GM19463 (cell line): ENCODE measurements around the gene NINJ2.

Experiments
- ATAC-seq: cut with Tn5 transposase; IDR thresholded peaks from one replicate; pipeline ENCODE4 v1.9.1; 2021; ENCODE audit warnings: mild to moderate bottlenecking, moderate library complexity; ENCODE audit not compliant: unreplicated experiment

The NINJ2 gene

DNA sequence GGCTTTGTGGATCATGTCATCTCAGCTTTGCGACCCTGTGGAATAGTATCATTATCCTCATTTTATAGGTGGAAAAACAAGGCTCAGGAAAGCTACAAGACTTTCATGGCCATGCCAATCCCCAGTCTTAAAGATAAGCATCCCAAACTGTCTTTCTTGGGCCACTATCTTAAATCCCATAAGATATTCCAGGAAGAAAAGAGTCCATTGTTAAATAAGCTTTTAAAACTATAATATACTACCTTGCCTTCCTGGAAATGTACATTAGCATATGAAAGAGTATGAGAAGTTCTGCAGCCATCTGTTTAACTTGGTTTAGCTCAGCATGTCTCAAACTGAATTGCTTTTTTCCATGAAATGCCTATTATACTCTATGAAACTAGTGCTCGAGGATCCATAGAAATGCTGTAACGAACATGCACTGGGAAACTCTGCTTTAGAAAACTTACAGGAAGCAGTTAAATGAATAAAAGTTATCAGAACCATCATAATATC lies 126.4 kb downstream of the NINJ2 start:
- no peak for ATAC-seq

DNA sequence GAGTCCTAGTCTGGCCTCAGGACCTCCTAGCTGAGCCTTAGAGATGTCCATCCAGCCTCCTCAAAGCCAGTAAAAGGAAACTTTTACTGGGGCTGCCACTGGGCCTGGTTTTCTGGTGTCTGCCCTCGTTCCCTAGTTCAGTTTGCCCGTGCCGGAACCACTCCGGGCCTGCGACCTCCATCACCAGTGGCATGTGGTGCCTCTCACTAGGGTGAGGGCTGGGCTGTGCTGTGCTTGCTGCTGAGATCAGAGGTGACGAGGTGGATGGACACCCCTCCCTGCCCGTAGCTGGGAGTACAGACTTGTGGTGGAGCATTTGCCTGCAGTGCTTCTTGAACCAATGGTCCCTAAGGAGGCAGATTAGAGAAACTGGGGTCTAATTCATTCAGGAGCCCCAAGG lies 127.8 kb downstream of the NINJ2 start:
- no peak for ATAC-seq

DNA sequence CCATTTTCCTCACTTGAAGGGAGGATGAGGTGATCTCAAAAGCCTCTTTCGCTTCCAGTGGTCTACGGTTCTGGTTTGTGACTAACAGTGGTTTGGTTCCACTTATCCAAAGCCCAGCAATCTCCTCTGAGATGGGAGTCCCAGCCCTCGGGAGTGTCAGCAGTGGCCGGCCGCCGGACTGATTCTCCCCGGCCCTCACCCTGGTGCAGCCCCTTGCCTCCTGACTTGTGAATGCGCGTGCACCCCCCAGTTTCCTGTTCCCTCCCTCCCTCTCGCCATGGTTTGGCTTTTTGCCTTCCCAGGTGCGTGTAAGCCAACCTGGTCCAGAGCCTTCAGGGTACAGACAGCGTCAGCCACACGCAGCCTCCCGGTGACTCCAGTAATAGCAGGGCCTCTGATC lies 129.0 kb downstream of the NINJ2 start:
- ATAC-seq, result no peak

DNA sequence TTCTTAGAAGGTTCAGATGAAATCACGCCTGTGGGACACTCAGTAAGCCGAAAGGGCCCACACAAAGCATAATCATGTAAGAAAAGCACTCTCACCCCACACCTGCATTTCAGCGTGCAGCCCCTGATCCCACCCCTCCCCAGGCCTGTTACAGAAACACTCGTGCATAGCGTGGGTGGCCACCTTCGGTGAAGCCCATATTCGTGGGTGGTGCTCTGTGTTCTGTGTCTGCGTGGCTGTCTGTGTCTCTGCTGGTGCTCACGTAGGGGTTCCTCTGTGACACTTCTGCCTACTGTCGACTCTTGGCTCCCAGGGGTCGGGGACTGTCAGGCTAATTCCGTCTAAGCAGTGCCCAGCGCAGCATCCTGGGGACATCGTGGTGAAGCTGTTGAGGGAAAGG lies 129.5 kb downstream of the NINJ2 start:
- ATAC-seq, result no peak

DNA sequence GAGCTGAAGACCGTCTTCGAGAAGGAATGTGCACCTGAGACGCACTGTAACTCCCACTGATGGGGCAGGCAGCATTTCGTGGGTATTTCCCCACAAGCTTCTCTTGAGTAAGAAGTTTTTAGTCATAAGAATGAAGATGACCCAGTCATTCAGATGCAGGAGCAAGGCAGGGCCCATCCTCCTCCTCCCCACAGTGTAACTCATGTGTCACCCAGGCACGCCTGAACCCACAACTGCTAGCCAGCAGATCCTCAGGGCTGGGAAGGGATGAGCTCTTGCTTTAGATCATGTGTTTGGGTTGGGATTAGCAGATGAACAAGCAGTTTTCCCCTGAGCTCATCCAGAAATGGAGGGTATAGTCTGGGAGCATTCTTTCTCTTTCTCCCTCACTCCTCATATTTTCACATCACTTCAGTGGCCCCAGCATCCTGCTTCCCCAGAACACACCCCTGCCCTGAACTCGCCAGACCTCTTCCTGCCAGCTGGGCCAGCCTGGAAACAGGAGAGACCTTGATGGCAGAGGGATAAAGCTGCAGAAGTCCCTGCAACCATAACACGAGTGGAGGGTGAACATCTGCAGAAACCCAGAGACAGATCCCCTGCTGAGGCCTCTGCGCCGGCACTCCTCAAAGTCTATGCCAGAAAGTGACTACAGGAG lies 130.2 kb downstream of the NINJ2 start:
- no peak for ATAC-seq

DNA sequence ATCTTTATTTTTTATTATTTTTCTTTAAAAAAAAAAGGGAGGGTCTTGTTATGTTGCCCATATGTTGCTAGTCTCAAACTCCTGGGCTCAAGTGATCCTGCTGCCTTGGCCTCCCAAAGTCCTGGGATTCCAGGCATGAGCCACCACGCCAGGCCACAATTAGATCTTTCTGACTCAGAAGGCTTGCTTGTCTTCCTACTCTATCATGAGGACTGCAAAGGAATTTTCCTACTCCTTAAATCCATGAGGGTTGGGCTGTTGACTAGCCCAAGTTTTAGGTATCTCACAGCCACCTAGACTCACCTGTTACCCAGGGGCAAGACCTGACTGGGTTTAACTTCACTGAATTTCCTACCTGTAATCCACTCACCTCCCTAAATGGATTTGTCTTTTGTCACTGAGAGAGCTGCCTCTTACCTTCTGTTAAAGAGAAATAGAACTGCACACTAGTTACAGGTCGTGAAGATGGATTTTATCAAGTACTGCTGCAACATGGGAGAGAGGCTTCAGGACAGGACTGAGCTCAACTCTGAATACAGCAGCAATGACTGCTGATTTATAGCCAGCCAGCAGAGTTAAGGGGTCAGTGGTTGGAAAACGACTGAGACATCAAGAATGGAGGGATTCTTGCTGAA lies 131.2 kb downstream of the NINJ2 start:
- no peak for ATAC-seq

DNA sequence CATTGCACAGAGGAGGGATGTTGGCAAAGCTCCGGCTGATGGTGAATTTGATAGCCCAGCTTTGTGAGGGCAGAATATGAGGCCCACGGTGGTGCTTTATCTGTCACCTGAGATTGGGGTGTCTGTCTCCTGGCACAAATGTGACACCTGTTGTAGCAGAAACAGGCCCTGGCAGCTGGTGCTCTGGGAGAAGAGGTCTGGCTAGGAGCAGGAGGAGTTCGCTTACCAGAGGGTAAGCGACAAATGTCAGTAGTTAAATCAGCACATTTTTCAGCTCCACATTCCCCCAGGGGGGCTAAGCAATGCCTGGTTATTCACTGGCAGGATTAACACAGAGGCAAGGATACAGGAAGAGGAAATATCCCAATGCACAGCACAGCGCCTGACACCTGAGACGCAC lies 132.4 kb downstream of the NINJ2 start:
- ATAC-seq, result no peak

DNA sequence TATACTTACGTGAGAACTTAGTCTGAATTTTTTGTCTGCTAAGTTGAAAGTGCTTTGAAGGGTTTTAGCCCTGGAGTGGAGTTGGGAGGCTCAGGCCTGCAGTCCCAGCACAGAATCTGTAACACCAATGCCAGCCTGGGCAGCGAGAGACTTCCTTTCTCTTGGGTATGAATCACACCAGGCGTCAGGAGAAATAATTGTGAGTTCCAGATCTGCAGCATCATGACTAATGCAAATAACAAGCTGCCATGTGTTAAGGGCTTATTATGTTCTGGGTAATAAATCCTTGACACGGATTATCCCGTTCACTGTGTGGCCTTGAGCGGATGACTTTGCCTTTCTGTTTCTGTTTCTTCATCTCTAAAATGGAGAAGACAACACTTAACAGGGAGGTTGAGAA lies 132.9 kb downstream of the NINJ2 start:
- no peak for ATAC-seq

DNA sequence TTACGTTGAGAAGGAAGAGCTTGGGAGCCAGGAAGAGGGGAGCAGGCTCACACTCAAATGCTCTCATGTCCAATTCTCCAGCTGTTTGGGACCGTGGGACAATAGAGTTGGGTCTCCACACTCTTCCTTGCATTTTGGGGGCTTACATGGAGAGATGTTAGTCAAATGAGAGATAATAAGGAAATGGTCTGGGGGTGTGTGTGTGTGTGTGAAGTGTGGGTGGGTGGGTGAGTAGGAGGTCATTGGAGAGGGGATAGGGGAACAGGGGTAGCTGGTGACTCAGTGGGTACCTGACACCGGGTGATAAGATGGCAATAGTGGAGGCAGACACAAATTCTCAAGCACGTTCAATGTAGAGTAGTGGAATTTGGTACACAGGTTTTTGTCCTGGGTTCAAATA lies 135.5 kb downstream of the NINJ2 start:
- ATAC-seq, result no peak

DNA sequence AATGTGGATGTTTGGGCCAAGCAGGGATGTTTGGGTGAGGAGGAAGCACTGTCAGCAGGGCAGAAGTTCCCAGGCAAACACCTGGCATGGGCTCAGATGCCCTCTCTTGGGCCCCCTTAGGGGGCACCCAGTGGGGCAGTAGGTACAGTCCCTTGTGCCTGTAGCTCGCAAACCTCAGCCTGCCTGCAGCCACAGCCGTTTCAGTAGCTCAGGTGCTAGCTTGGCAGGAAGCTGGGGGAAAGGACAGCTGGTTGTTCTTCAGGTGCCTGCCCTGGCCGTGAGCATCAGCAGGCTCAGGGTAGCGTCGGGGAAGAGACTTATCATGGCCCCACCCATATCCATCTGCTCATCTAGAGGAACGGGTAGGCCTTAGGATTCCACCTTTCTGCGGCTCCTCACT lies 136.0 kb downstream of the NINJ2 start:
- no peak for ATAC-seq

DNA sequence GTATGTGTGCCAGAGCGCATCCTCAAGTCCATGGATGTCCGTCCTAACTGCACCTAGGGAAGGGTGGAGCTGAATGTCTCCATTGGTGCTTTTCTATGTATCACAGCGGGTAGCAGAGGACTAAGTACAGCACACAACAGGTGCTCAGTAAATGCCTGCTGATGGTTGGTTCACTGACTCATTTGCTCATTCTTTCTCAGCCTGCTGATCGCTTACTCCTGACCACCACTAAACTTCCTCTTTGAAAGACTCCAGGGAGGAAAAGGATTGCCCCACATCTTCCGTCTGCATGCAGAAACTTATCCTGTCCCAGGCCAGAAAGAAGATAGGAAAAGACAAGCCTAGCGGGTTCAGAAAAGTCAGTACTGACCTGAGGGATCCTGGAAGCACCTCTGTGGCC lies 137.2 kb downstream of the NINJ2 start:
- ATAC-seq, result no peak

DNA sequence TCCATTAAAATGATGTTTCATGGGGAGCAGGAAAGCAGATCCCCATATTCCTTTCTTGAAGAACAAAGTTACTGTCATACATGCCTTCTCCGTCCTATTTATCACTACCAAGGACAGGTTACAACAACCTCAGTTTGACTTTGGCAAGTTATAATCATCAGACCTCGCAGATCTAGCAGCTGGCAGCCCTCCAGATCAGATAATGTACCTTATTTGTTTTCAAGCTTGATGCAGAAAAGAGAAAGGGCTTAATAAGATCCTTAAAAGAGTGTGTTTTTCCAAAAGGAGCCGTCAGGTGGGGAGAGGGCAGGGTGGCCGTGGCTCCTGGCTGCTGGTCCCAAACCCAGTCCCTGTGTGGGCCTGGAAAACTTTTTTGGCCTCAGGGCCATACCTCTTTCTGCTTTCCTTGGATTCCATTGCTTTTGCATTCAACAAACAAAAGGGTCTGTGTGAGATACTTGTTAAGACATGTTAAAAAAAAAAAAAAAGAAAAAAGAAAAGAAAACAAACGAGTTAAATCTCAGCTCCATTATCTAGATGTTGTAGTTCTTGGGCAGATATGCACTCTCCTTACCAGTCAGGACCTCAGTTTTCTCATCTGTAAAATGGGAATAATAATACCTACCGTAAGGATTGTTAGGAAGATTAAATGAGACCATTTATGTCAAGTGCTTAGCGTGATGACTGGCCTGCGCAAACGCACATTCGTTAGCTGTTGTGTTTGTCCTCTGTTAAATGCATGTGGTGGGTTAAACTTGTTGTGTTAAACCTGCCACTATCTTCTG lies 138.9 kb downstream of the NINJ2 start:
- no peak for ATAC-seq

DNA sequence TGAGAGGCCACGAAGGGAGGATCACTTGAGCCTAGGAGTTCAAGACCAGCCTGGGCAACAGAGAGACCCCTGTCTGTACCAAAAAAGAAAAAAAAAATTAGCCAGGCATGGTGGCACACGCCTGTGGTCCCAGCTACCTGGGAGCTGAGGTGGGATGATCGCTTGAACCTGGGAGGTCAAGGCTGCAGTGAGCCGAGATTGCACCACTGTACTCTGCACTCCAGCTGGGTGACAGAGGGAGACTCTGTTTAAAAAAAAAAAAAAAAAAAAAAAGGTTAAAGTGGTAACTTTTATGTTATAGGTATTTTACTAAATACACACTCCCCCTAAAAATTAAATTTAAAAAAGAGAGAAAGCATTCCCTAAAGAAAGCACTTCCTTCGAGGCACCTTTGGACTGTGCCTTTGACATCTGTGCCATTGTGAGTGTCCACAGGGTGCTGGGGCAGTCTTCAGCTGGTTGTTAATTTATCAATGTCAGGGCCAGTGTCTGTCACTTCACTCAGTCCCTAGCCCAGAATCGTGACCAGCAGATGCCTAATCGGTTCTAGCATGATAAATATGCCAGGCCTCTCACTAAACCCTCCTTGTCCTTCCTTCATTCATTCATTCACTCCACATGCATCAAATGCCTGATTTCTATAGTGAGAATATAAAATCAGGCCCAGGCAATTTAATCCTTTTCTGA lies 140.4 kb downstream of the NINJ2 start:
- no peak for ATAC-seq

DNA sequence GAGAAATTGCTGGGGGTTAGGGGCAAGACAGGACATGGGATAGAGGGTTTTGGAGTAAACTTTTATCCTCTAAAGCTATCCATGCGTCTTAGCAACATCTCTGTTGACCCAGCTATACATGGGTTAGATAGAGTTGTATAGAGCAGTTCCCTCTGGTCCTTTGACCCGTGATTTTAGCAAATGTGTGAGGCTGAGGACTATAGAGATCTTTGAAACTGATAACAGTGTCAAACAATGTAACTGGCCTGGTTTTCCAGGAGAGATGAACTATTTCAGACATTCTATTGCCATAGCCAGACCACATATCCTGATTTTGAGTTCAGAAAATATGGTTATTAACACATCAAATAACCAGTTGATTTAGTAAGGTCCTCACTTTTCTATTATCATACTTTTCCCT lies 143.1 kb downstream of the NINJ2 start:
- ATAC-seq, result no peak

DNA sequence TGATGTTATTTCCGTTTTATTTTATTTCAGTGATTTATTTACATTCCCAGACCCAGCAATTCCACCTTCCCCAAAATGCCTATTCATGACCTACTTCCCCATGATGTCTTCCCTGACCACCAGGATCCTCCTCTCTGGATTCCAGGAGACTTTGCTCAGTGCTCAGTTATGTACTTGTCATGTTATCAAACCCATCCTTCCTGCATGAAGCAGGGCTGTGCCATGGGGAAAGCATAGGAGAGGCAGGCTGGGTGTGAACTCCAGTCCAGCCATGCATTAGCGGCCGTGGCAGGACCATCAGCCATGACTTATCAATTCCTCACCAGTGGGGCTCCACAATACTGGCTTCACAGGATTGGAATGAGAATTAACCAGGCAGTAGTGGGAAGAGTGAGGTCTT lies 145.7 kb downstream of the NINJ2 start:
- no peak for ATAC-seq
